Colonic mucosa (tissue), 4 donors: ENCODE measurements around the gene CD44. TPM values are rescaled to one million over a fixed set of nuclear protein-coding genes. Genes with fewer than 3 reads are reported as not detected.

Experiments used
- DNase-seq: peaks from one replicate; pipeline ENCODE4 v3.0.0-alpha.2; 2020
- H3K27ac ChIP-seq: fragments of 200-600 bp; one replicate; pipeline ENCODE4 v1.8.0; 2021
- H3K27me3 ChIP-seq: fragments of 200-600 bp; one replicate; pipeline ENCODE4 v1.8.0; 2021
- H3K36me3 ChIP-seq: fragments of 200-600 bp; one replicate; pipeline ENCODE4 v1.8.0; 2021
- H3K4me1 ChIP-seq: fragments of 200-600 bp; one replicate; pipeline ENCODE4 v1.8.0; 2021; ENCODE audit warnings: mild to moderate bottlenecking
- H3K4me3 ChIP-seq: fragments of 200-600 bp; one replicate; pipeline ENCODE4 v1.8.0; 2021
- H3K9ac ChIP-seq, 2 donors: one replicate each; pipeline ENCODE4 v1.7.0; 2013; ENCODE audit warnings: control low read depth in 2 of 2, low read depth in 2 of 2, low read length in 2 of 2
- H3K9me3 ChIP-seq: fragments of 200-600 bp; one replicate; pipeline ENCODE4 v1.8.0; 2021
- CTCF ChIP-seq: fragments of 200-600 bp; IDR thresholded peaks from one replicate; pipeline ENCODE4 v1.8.0; 2022; ENCODE audit warnings: antibody characterized with exemption, mild to moderate bottlenecking
- intact Hi-C: fragments of 100-400 bp; cut with DNase I; formaldehyde crosslinking; loops from one replicate; pipeline ENCODE4 v1.14.1; 2022
- total RNA-seq, 2 donors: library from RNA; stranded (reverse); fragmentation: NEBNext Ultra II Directional in 1 of 2; extraction: Animal tissue kit (Norgen Biotek cat#: 25700) in 1 of 2; gene quantifications; one replicate each; pipeline ENCODE4 v1.2.1, GENCODE V29; 2021
- donor health status: healthy.
- donor health status: DM: no; HTN: no; CAD: no.
- donor health status: DM: no; HTN: no; CAD: no.

CD44 gene
- total RNA-seq, 2 donors from 2014 or later = 152 to 171 TPM

DNA sequence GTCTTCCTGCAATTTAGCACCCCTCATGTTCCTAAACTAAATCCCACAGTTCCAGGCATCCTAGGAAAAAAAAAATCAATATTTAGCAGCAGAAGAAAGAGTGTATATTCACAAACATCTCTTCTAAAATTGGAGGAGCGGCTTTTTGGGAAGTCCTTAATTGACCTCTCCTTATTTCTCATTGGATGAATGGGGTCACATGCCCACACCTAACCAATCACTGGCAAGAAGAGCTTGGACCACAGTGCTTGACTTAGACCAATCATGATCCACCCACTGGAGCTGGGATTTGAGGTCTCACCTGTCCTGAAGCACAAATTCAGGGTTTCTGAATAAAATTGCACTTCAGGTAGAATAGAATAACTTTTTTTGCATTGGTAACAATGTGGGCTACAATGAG, 16.0 kb downstream of the CD44 start:
- H3K4me3 ChIP-seq = no peak overlapping the region
- H3K27me3 ChIP-seq = no peaks in the 10 kb centered on the region
- no peak for DNase-seq
- no peak overlapping the region for H3K9ac ChIP-seq
- intact Hi-C loops = no loop called here
- no peak overlapping the region for H3K27ac ChIP-seq
- no peaks in the 10 kb centered on the region for H3K9me3 ChIP-seq
- no peak for TF ChIP-seq CTCF
- H3K36me3 ChIP-seq = no peaks in the 10 kb centered on the region
- peaks cover 16% of the 10 kb centered on the region for H3K4me1 ChIP-seq

GRCh38 chr11:35155677-35156076, 16.7 kb downstream of the CD44 start:
- Histone ChIP-seq H3K9ac (no peak overlapping the region), H3K36me3 (no peaks in the 10 kb centered on the region), H3K27me3 (no peaks in the 10 kb centered on the region), H3K9me3 (no peaks in the 10 kb centered on the region), H3K4me3 (no peak overlapping the region), H3K4me1 (peaks cover 16% of the 10 kb centered on the region), H3K27ac (no peak overlapping the region)
- no peak for TF ChIP-seq CTCF
- intact Hi-C loops = no loop called here
- no peak for DNase-seq

GRCh38 chr11:35157814-35158700, 19.1 kb downstream of the CD44 start:
- peak overlapping the region in 1 of 2 donors; percentile 49 for H3K9ac ChIP-seq
- no peak for DNase-seq
- no peaks in the 10 kb centered on the region for H3K9me3 ChIP-seq
- peaks cover 16% of the 10 kb centered on the region for H3K4me1 ChIP-seq
- no peak for TF ChIP-seq CTCF
- H3K27ac ChIP-seq = peak overlapping the region; percentile 81
- no peak overlapping the region for H3K4me3 ChIP-seq
- no peaks in the 10 kb centered on the region for H3K27me3 ChIP-seq
- no peaks in the 10 kb centered on the region for H3K36me3 ChIP-seq
- intact Hi-C loops = no loop called here

DNA sequence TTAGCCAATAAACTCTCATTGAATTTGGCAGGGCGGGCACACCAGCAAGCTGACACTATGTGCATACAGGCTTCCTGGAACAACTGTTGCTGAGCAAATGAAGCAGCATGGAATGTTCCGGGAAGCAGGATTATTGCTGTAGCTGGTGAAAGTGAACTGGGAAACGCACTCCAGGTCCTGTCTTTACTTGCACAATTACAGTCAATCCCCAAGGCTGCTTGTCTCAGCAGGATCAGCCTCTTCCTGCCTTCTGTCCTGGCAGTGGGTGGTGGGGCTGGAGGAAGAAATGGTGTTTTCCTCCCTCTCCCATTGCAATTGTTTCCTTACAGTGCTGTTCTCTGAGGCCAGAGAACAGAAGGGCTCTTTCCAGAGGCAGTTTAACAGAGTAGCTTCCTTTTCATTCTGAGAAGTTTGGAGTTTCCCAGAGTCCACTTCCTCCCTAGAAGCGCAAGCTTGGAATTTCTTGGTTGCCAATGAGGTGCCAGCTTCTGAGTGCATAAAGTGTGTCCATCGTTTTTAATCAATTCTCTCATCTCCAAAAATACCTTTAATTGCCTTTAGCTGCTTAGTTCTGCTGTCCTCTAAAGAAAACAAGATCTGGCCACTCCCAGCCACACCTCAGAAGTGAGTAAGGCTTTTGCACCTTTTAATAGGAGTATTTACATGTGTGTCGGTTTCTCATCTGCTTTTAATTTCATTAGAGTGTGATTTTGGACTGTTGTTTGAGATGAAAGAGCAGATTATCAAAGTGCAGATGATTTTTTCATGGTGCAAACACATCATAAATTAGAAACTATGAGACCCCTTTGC, 19.9 kb downstream of the CD44 start:
- no peaks in the 10 kb centered on the region for H3K9me3 ChIP-seq
- no peak for TF ChIP-seq CTCF
- peak overlapping the region in 1 of 2 donors; percentile 49 for H3K9ac ChIP-seq
- H3K27me3 ChIP-seq = no peaks in the 10 kb centered on the region
- H3K4me3 ChIP-seq = no peak overlapping the region
- H3K36me3 ChIP-seq = no peaks in the 10 kb centered on the region
- peak; percentile 61 for DNase-seq
- H3K27ac ChIP-seq = peak overlapping the region; percentile 81
- intact Hi-C loops = no loop called here
- peaks cover 16% of the 10 kb centered on the region for H3K4me1 ChIP-seq

GRCh38 chr11:35160246-35160824, 21.4 kb downstream of the CD44 start:
- no peak overlapping the region for H3K4me3 ChIP-seq
- no peak for DNase-seq
- intact Hi-C loops = no loop called here
- H3K9me3 ChIP-seq = no peaks in the 10 kb centered on the region
- H3K4me1 ChIP-seq = peaks cover 16% of the 10 kb centered on the region
- H3K36me3 ChIP-seq = no peaks in the 10 kb centered on the region
- no peaks in the 10 kb centered on the region for H3K27me3 ChIP-seq
- no peak overlapping the region for H3K27ac ChIP-seq
- H3K9ac ChIP-seq = no peak overlapping the region
- no peak for TF ChIP-seq CTCF
